GM13977 (cell line): ENCODE data around the gene CD46.

Experiments
- DNase-seq: peaks from one replicate; pipeline ENCODE4 v3.0.0; 2012; ENCODE audit warnings: low spot score
- CTCF ChIP-seq: IDR thresholded peaks from 2 replicates; pipeline ENCODE4 v1.5.1; 2012; ENCODE audit warnings: mild to moderate bottlenecking, control low read depth; ENCODE audit not compliant: insufficient read depth; ENCODE audit errors: extremely low read depth, missing control alignments
- in situ Hi-C: fragments of 300-500 bp; cut with MboI; formaldehyde crosslinking; loops from one replicate; pipeline ENCODE4 v1.12.0; 2022; ENCODE audit warnings: low sequenced_read_pairs, low pct_unique_long_range_greater_than_20kb, mixed read lengths, inconsistent platforms; ENCODE audit not compliant: unreplicated experiment

CD46 gene

DNA sequence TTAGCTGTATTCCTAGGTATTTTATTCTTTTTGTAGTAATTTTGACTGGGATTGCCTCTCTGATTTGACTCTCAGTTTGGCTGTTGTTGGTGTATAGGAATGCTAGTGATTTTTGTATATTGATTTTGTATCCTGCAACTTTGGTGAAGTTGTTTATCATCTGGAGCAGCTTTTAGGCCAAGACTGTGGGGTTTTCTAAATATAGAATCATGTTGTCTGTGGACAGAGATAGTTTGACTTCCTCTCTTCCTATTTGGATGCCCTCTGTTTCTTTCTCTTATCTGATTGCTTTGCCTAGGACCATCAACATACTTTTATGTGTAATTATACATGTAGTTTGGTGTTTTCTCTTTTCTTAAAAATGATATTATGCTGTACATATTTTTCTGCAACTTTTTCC is 27.2 kb downstream of the CD46 start:
- no peak for TF ChIP-seq CTCF
- no peak for DNase-seq
- in situ Hi-C loops = no loop called here

- in situ Hi-C loops = no loop called here
- no peak for DNase-seq
- TF ChIP-seq CTCF = no peak
Measured at GRCh38 chr1:207781312-207781711, 29.5 kb downstream of the CD46 start.

DNA sequence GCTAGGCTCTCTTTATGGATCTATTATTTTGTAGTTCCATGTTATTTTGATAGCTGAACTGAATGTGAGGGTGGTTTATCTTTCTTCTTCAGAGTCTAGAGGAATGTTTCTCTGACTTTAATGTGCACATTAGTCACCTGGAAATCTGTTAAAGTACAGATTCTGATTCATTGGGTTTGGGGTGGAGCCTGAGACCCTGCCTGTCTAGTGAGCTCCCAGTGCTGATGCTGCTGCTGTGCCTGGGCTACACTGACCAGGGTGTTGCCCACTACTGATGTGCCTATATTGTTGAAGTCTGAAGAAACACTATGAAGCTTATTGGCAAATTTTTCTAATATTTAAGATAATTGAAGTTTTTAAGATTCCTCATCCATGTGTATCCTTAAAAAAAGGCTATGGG is 35.9 kb downstream of the CD46 start:
- TF ChIP-seq CTCF = no peak
- DNase-seq = no peak
- in situ Hi-C loops = no loop called here

DNA sequence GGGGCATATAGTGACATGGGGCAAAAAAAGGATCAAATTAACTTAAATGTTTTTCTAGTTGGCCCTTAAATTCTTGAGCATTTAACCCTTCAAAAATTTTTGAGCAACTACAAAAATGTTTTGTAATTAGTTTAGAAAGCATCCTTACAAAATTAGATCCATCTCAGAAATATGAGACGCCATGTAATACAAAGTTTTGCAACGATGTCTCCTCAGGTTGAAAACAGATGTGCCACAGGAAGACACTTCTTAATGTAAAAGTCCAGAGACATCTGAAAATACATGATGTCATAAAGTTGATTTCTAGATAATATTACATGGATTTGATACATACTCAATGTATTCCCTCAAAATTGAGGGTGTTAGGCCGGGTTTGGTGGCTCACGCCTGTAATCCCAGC is 37.5 kb downstream of the CD46 start:
- in situ Hi-C loops = no loop called here
- no peak for DNase-seq
- no peak for TF ChIP-seq CTCF

DNA sequence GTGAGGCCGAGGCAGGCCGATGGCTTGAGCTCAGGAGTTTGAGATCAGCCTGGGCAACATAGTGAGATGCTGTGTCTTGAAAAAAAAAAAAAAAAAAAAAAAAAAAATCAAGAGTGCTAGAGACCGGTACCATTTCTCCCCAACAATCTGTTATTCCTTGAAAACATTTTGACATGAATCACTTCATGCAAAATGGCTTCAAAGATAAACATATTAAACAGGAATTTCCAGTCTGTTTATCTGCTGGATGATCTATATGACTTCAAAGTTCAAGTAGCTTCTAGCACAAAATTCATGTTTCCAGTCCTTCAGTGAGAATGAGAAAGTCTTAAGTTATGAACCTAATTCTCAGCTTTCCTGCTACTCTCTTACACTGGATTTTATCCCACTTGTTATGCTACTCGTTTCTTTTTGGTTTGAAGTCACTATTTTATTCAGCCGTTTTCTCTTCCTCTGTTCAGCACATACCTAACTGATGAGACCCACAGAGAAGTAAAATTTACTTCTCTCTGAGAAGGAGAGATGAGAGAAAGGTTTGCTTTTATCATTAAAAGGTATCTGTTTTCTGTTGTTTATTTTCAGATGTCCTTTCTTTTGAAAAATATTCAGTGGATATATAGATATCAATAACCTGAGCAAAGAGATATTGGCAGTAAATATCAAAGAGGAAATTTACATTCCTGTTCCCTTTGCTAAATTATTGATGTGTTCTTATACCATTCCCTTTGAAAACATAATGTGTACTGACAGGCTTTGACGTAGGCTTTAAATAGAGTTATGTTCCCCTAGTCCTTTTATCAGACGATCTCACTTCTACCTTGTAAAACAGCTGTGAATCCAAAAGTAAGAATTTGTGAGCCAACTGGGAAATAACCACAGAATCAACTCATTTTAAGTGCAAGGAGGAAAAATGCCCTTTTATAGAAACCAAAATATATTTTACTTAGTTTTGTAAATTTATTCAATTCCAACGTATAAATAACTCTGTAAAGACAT is 38.2 kb downstream of the CD46 start:
- no peak for TF ChIP-seq CTCF

GRCh38 chr1:207791290-207791689 is 39.4 kb downstream of the CD46 start:
- no peak for TF ChIP-seq CTCF
- no peak for DNase-seq
- in situ Hi-C loops = no loop called here

More for the DNA sequence above, 38.2 kb downstream of the CD46 start:
- no peak for DNase-seq
- in situ Hi-C loops = no loop called here
